GM12892 (cell line): Measurements from ENCODE around the gene MYBPC1.

Source experiments
- POLR2A ChIP-seq: IDR thresholded peaks from 2 replicates; pipeline ENCODE4 v1.6.1; 2011; ENCODE audit warnings: low read depth, low read length, control low read depth
- POLR2AphosphoS5 ChIP-seq: IDR thresholded peaks from 2 replicates; pipeline ENCODE4 v1.6.1; 2011; ENCODE audit warnings: low read depth, low read length, control low read depth
- TAF1 ChIP-seq: IDR thresholded peaks from 2 replicates; pipeline ENCODE4 v1.6.1; 2011; ENCODE audit warnings: low read depth, mild to moderate bottlenecking, control low read depth, low read length, borderline replicate concordance

- no peak for TF ChIP-seq POLR2A
- no peak for TF ChIP-seq TAF1
- TF ChIP-seq POLR2AphosphoS5, result no peak
Measured at GRCh38 chr12:101619858-101620761, 25.3 kb downstream of the MYBPC1 start.
